Measurements from ENCODE around the gene PET100.

Gene PET100

DNA sequence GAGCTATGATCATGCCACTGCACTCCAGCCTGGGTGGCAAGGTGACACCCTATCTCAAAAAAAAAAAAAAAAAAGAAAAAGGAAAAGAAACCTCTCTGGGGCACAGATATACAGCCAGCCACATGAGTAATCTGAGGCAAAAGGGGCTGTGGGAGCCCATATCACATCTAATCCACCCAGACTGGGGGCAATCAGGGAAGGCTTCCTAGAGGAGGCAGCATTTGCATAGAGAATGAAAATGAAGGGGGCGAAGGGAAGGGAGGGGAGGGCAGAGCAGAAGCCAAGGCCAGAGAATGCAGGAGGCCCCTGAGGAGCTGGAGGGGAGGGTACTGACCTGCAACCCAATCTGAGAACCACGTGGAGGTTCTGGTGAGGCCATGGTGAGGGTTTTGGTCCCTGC, 20.6 kb downstream of the PET100 start:
- peaks cover 3 to 4% of the 10 kb centered on the region in 2 donors for H3K36me3 ChIP-seq (ENCODE audit: control insufficient read depth in 2 of 2, insufficient read depth in 2 of 2, low read length in 2 of 2)
- H3K27ac ChIP-seq (ENCODE audit: low read depth in 2 of 2, low read length in 2 of 2), result no peak overlapping the region
- H3K27me3 ChIP-seq (ENCODE audit: control insufficient read depth in 2 of 2, insufficient read depth in 2 of 2, low read length in 2 of 2), result no peaks in the 10 kb centered on the region

DNA sequence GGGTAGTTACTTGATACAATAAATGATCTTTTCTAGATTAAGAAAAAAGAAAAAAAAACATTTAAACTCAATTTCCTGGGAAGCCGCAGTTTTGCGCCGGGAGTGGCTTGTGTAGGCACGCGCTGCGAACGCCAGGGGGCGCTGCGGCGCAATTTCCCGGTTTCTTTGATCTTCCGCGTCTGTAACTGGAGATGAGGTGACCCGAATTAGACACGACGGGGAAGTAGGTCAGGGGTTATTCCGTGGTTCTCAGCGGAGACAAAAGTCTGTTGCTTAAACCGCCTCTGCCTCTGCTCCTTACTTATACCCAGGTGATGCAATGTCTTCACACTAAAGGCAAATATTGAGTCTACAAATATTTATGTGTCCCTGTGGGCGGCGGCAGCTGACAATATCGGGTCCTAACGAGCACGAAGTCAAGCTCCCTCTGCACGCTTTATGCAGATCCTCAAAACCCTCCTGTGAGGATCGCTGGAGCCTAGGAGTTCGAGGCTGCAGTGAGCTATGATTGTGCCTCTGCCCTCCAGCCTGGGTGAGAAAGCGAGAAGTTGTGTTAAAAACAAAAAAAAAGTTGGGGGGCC, 22.6 kb downstream of the PET100 start:
- H3K27ac ChIP-seq (ENCODE audit: low read depth in 2 of 2, low read length in 2 of 2), result peak overlapping the region in 1 of 2 donors; percentile 48

More for the DNA sequence above, 20.6 kb downstream of the PET100 start:
- Histone ChIP-seq H3K4me3 (ENCODE audit: low read length in 2 of 2) (no peak overlapping the region), H3K9ac (ENCODE audit: low read depth in 1 of 2, low read length in 2 of 2) (no peak overlapping the region), H3K9me3 (ENCODE audit: control insufficient read depth in 2 of 2, low read length in 2 of 2) (no peaks in the 10 kb centered on the region), H3K4me1 (ENCODE audit: control insufficient read depth in 2 of 2, insufficient read depth in 2 of 2, low read length in 2 of 2) (peaks cover 0 to 6% of the 10 kb centered on the region in 2 donors)

DNA sequence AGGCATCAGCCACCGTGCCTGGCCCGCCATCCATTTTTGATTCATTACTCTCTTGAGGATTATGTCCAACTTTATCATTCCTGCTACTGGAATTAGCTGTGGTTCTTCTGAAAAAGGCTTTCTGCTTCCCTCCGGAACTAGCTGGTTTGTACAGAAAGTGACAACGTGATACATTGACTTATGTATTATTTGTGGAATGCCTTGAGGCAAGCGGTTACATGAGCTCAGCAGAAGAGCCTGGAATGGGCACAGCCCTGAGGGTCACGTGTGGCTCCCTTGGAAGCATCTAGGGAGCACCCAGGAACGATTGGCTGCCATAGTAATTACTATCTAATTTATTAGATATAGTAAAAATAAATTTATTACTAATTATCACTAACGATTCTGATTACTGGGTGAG, 24.8 kb downstream of the PET100 start:
- H3K9ac ChIP-seq (ENCODE audit: low read depth in 1 of 2, low read length in 2 of 2), result no peak overlapping the region

More for the DNA sequence above, 22.6 kb downstream of the PET100 start:
- peak overlapping the region in 1 of 2 donors; percentile 68 for H3K4me3 ChIP-seq (ENCODE audit: low read length in 2 of 2)
- no peaks in the 10 kb centered on the region for H3K36me3 ChIP-seq (ENCODE audit: control insufficient read depth in 2 of 2, insufficient read depth in 2 of 2, low read length in 2 of 2)
- no peaks in the 10 kb centered on the region for H3K27me3 ChIP-seq (ENCODE audit: control insufficient read depth in 2 of 2, insufficient read depth in 2 of 2, low read length in 2 of 2)
- no peaks in the 10 kb centered on the region for H3K9me3 ChIP-seq (ENCODE audit: control insufficient read depth in 2 of 2, low read length in 2 of 2)
- H3K9ac ChIP-seq (ENCODE audit: low read depth in 1 of 2, low read length in 2 of 2), result peak overlapping the region; percentile 2 to 56
- H3K4me1 ChIP-seq (ENCODE audit: control insufficient read depth in 2 of 2, insufficient read depth in 2 of 2, low read length in 2 of 2), result peaks cover 0 to 6% of the 10 kb centered on the region in 2 donors

DNA sequence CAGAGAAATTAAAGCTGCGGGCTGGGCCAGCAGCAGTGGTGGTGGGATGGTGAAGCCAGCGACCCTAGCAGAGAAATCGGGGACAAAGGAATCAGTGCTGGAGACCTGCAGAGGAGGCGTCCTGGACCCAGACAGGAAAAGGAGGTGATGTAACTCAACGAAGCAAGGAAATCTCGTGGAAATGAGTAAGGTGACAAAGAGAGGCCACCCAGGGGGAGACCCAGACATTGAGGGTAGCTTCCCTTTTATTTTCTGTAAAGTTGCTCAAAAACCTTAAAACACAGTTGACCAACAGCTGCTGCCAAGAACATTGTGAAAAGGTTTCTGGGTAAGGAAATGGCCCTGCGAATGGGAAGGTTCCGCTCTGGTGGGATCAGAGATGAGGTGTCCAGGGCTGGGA, 26.0 kb downstream of the PET100 start:
- no peak overlapping the region for H3K27ac ChIP-seq (ENCODE audit: low read depth in 2 of 2, low read length in 2 of 2)
- H3K4me3 ChIP-seq (ENCODE audit: low read length in 2 of 2), result no peak overlapping the region
- H3K9ac ChIP-seq (ENCODE audit: low read depth in 1 of 2, low read length in 2 of 2), result no peak overlapping the region
- no peaks in the 10 kb centered on the region for H3K9me3 ChIP-seq (ENCODE audit: control insufficient read depth in 2 of 2, low read length in 2 of 2)
- no peaks in the 10 kb centered on the region for H3K27me3 ChIP-seq (ENCODE audit: control insufficient read depth in 2 of 2, insufficient read depth in 2 of 2, low read length in 2 of 2)
- peaks cover 0 to 6% of the 10 kb centered on the region in 2 donors for H3K4me1 ChIP-seq (ENCODE audit: control insufficient read depth in 2 of 2, insufficient read depth in 2 of 2, low read length in 2 of 2)
- H3K36me3 ChIP-seq (ENCODE audit: control insufficient read depth in 2 of 2, insufficient read depth in 2 of 2, low read length in 2 of 2), result no peaks in the 10 kb centered on the region

More for the DNA sequence above, 24.8 kb downstream of the PET100 start:
- no peaks in the 10 kb centered on the region for H3K27me3 ChIP-seq (ENCODE audit: control insufficient read depth in 2 of 2, insufficient read depth in 2 of 2, low read length in 2 of 2)
- peaks cover 0 to 6% of the 10 kb centered on the region in 2 donors for H3K4me1 ChIP-seq (ENCODE audit: control insufficient read depth in 2 of 2, insufficient read depth in 2 of 2, low read length in 2 of 2)
- no peaks in the 10 kb centered on the region for H3K9me3 ChIP-seq (ENCODE audit: control insufficient read depth in 2 of 2, low read length in 2 of 2)
- H3K36me3 ChIP-seq (ENCODE audit: control insufficient read depth in 2 of 2, insufficient read depth in 2 of 2, low read length in 2 of 2), result no peaks in the 10 kb centered on the region
- no peak overlapping the region for H3K27ac ChIP-seq (ENCODE audit: low read depth in 2 of 2, low read length in 2 of 2)
- no peak overlapping the region for H3K4me3 ChIP-seq (ENCODE audit: low read length in 2 of 2)

DNA sequence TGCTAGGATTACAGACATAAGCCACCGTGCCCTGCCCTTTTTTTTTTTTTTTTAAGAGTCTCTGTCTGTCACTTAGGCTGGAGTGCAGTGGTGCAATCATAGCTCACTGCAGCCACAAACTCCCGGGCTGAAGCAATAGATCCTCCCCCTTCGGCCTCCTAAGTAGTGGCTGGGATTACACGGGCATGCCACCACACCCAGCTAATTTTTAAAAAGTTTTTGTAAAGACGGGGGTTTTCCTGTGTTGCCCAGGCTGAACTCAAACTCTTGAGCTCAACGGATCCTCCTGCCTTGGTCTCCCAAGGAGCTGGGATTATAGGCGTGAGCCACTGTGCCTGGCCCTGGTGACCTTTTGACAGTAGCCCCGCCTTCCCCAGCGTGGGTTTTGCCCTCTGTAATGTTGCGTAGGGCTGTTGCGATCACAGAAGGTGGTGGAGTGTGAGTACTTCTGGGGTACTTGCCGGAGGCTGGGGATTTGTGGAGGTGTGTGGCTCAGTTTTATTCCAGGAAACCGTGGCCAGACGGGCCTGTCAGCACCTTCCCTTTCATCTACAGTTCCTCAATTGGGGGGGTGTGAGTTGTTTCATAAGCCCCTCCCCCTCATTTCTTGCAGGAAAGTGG, 27.6 kb downstream of the PET100 start:
- no peaks in the 10 kb centered on the region for H3K36me3 ChIP-seq (ENCODE audit: control insufficient read depth in 2 of 2, insufficient read depth in 2 of 2, low read length in 2 of 2)
- H3K4me3 ChIP-seq (ENCODE audit: low read length in 2 of 2), result no peak overlapping the region
- no peak overlapping the region for H3K9ac ChIP-seq (ENCODE audit: low read depth in 1 of 2, low read length in 2 of 2)
- no peaks in the 10 kb centered on the region for H3K27me3 ChIP-seq (ENCODE audit: control insufficient read depth in 2 of 2, insufficient read depth in 2 of 2, low read length in 2 of 2)
- peaks cover 0 to 3% of the 10 kb centered on the region in 2 donors for H3K4me1 ChIP-seq (ENCODE audit: control insufficient read depth in 2 of 2, insufficient read depth in 2 of 2, low read length in 2 of 2)
- H3K27ac ChIP-seq (ENCODE audit: low read depth in 2 of 2, low read length in 2 of 2), result no peak overlapping the region
- H3K9me3 ChIP-seq (ENCODE audit: control insufficient read depth in 2 of 2, low read length in 2 of 2), result no peaks in the 10 kb centered on the region

DNA sequence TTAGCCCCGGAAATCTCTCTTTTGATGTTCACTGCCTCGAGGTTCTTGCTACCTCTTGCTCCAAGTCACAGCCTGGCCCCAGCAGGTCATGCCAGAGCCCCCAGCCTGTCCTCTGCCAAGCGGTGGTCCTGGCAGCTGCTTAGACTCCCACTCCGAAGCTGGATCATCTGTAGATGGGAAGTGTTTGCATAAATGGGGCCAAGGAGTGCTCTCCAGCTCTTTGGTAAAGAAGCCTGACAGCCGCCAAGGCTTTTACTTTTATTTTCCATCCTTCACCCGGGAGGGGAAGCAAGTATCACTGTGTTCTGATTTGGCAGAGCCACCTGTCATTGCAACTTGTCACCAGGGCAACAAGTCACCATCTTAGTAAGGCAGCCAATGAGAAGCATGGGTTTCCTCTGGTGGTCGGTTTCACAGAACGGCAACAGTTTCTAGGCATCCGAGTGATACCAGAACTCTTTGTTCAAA, 28.7 kb downstream of the PET100 start:
- no peak overlapping the region for H3K27ac ChIP-seq (ENCODE audit: low read depth in 2 of 2, low read length in 2 of 2)
- no peaks in the 10 kb centered on the region for H3K27me3 ChIP-seq (ENCODE audit: control insufficient read depth in 2 of 2, insufficient read depth in 2 of 2, low read length in 2 of 2)
- H3K4me1 ChIP-seq (ENCODE audit: control insufficient read depth in 2 of 2, insufficient read depth in 2 of 2, low read length in 2 of 2), result no peaks in the 10 kb centered on the region
- no peaks in the 10 kb centered on the region for H3K36me3 ChIP-seq (ENCODE audit: control insufficient read depth in 2 of 2, insufficient read depth in 2 of 2, low read length in 2 of 2)
- H3K9ac ChIP-seq (ENCODE audit: low read depth in 1 of 2, low read length in 2 of 2), result no peak overlapping the region
- no peak overlapping the region for H3K4me3 ChIP-seq (ENCODE audit: low read length in 2 of 2)
- no peaks in the 10 kb centered on the region for H3K9me3 ChIP-seq (ENCODE audit: control insufficient read depth in 2 of 2, low read length in 2 of 2)

DNA sequence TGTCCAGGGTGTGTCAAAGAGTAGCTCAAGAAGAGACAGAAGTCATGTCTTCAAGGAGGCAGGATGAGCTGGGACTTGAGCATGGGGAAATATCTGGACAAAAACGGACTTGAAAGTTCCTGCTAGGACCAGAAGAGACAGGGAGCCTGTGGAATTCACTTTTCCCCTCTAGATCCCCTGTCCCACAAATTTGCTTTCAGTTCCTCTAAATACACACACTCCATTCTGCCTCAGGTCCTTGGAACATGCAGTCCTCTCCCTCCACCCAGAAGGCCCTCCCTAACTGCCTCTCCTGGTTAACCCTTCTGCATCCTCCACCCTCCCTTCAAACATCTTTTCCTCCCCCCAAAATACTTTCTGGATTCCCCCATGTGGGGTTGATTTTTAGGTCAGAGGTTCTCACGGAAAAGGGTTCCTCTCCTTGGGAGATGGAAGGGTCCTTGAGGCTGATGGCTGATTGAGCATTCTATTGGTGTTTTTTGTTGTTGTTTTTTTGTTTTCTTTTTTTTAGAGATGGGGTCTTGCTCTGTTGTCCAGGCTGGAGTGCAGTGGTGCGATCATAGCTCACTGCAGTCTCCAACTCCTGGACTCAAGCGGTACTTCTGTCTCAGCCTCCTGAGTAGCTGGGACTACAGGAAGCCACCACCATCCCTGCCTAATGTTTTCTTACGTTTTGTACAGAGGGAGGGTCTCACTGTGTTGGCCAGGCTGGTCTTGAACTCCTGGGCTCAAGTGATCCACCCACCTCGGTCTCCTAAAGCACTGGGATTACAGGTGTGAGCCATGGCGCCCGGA, 32.3 kb downstream of the PET100 start:
- no peak overlapping the region for H3K4me3 ChIP-seq (ENCODE audit: low read length in 2 of 2)

DNA sequence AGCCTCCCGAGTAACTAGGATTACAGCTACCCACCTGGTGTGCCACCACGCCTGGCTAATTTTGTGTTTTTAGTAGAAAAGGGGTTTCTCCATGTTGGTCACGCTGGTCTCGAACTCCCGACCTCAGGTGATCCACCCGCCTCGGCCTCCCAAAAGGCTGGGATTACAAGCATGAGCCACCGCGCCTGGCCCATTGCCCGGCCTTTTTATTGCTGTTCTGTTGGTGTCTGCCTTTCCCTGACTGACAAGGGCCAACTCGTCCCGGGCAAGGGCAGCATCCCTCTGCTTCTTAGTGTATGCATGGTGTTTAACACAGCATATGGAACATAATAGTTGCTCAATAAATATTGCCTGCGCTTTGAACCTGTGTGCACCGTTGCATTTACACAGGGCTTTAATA, 33.1 kb downstream of the PET100 start:
- Histone ChIP-seq H3K27ac (ENCODE audit: low read depth in 2 of 2, low read length in 2 of 2) (no peak overlapping the region), H3K27me3 (ENCODE audit: control insufficient read depth in 2 of 2, insufficient read depth in 2 of 2, low read length in 2 of 2) (no peaks in the 10 kb centered on the region), H3K4me3 (ENCODE audit: low read length in 2 of 2) (no peak overlapping the region)

More for the DNA sequence above, 32.3 kb downstream of the PET100 start:
- no peak overlapping the region for H3K9ac ChIP-seq (ENCODE audit: low read depth in 1 of 2, low read length in 2 of 2)
- H3K27ac ChIP-seq (ENCODE audit: low read depth in 2 of 2, low read length in 2 of 2), result no peak overlapping the region
- no peaks in the 10 kb centered on the region for H3K4me1 ChIP-seq (ENCODE audit: control insufficient read depth in 2 of 2, insufficient read depth in 2 of 2, low read length in 2 of 2)
- H3K27me3 ChIP-seq (ENCODE audit: control insufficient read depth in 2 of 2, insufficient read depth in 2 of 2, low read length in 2 of 2), result no peaks in the 10 kb centered on the region
- no peaks in the 10 kb centered on the region for H3K36me3 ChIP-seq (ENCODE audit: control insufficient read depth in 2 of 2, insufficient read depth in 2 of 2, low read length in 2 of 2)
- H3K9me3 ChIP-seq (ENCODE audit: control insufficient read depth in 2 of 2, low read length in 2 of 2), result no peaks in the 10 kb centered on the region

DNA sequence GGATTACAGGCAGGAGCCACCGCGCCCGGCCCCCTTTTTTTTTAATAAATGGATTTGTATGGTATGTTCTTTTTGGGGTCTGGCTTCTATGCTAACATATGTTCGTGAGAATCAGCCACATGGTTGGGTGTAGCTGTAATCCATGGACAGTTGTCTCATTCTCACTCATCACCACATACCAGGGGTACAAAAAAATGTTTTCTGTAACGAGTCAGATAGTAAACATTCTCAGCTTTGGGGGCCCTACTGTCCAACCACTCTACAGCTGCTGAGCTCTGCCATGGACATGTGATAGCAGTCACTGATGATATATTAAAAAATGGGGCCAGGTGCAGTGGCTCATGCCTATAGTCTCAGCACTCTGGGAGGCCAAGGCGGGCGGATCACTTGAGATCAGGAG, 34.1 kb downstream of the PET100 start:
- Histone ChIP-seq H3K9me3 (ENCODE audit: control insufficient read depth in 2 of 2, low read length in 2 of 2) (no peaks in the 10 kb centered on the region), H3K27me3 (ENCODE audit: control insufficient read depth in 2 of 2, insufficient read depth in 2 of 2, low read length in 2 of 2) (peaks cover 0 to 3% of the 10 kb centered on the region in 2 donors), H3K9ac (ENCODE audit: low read depth in 1 of 2, low read length in 2 of 2) (no peak overlapping the region), H3K36me3 (ENCODE audit: control insufficient read depth in 2 of 2, insufficient read depth in 2 of 2, low read length in 2 of 2) (no peaks in the 10 kb centered on the region), H3K4me1 (ENCODE audit: control insufficient read depth in 2 of 2, insufficient read depth in 2 of 2, low read length in 2 of 2) (no peaks in the 10 kb centered on the region), H3K27ac (ENCODE audit: low read depth in 2 of 2, low read length in 2 of 2) (no peak overlapping the region), H3K4me3 (ENCODE audit: low read length in 2 of 2) (no peak overlapping the region)

More for the DNA sequence above, 33.1 kb downstream of the PET100 start:
- Histone ChIP-seq H3K9me3 (ENCODE audit: control insufficient read depth in 2 of 2, low read length in 2 of 2) (no peaks in the 10 kb centered on the region), H3K9ac (ENCODE audit: low read depth in 1 of 2, low read length in 2 of 2) (no peak overlapping the region), H3K36me3 (ENCODE audit: control insufficient read depth in 2 of 2, insufficient read depth in 2 of 2, low read length in 2 of 2) (no peaks in the 10 kb centered on the region), H3K4me1 (ENCODE audit: control insufficient read depth in 2 of 2, insufficient read depth in 2 of 2, low read length in 2 of 2) (no peaks in the 10 kb centered on the region)

DNA sequence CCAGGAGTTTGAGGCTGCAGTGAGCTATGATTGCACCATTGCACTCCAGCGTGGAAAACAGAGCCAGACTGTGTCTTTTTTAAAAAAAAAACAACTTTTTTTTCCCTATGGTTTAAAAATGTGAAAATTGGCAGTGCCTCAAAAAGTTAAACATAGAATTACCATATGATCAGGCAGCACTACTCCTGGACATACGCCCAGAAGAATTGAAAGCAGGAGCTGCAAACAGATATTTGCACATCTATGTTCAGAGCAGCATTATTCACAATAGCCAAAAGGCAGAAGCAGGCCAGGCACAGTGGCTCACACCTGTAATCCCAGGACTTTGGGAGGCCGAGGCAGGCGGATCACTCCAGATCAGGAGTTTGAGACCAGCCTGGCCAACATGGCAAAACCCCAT, 35.5 kb downstream of the PET100 start:
- Histone ChIP-seq H3K27ac (ENCODE audit: low read depth in 2 of 2, low read length in 2 of 2) (no peak overlapping the region), H3K9ac (ENCODE audit: low read depth in 1 of 2, low read length in 2 of 2) (no peak overlapping the region), H3K36me3 (ENCODE audit: control insufficient read depth in 2 of 2, insufficient read depth in 2 of 2, low read length in 2 of 2) (no peaks in the 10 kb centered on the region), H3K27me3 (ENCODE audit: control insufficient read depth in 2 of 2, insufficient read depth in 2 of 2, low read length in 2 of 2) (peaks cover 7 to 8% of the 10 kb centered on the region in 2 donors), H3K9me3 (ENCODE audit: control insufficient read depth in 2 of 2, low read length in 2 of 2) (no peaks in the 10 kb centered on the region), H3K4me1 (ENCODE audit: control insufficient read depth in 2 of 2, insufficient read depth in 2 of 2, low read length in 2 of 2) (no peaks in the 10 kb centered on the region), H3K4me3 (ENCODE audit: low read length in 2 of 2) (no peak overlapping the region)
